CD14-positive monocyte (primary cell): ENCODE measurements around the gene TJP1. TPM values are rescaled to one million over a fixed set of nuclear protein-coding genes. Genes with fewer than 3 reads are reported as not detected.

Experiments
- DNase-seq, 3 donors: peaks; one replicate each; pipeline ENCODE4 v3.0.0-alpha.2; 2011 to 2022
- H2AFZ ChIP-seq: 2 replicates; pipeline ENCODE4 v1.6.0; 2012; ENCODE audit warnings: mild to moderate bottlenecking, low read depth, low read length, inconsistent platforms; ENCODE audit not compliant: insufficient read depth, poor library complexity, severe bottlenecking
- H3K27ac ChIP-seq, 2 donors: 1 replicate in 1 of 2; 2 replicates in 1 of 2; pipeline ENCODE4 v1.5.1; 2012 to 2013; ENCODE audit warnings: low read length in 2 of 2, control low read depth in 1 of 2, inconsistent platforms in 1 of 2, low read depth in 1 of 2, mild to moderate bottlenecking in 1 of 2
- H3K27me3 ChIP-seq, 2 donors: one replicate each; pipeline versions ENCODE4 v1.6.0 to v1.6.1; 2011 to 2013; ENCODE audit warnings: low read length in 2 of 2; ENCODE audit not compliant: control insufficient read depth in 2 of 2, insufficient read depth in 2 of 2
- H3K36me3 ChIP-seq, 2 donors: replicated peaks in 1 of 2; 1 replicate in 1 of 2; 2 replicates in 1 of 2; pipeline versions ENCODE4 v1.5.1 to v1.6.1; 2012 to 2013; ENCODE audit warnings: low read length in 2 of 2, control low read depth in 1 of 2, inconsistent platforms in 1 of 2, mild to moderate bottlenecking in 1 of 2; ENCODE audit not compliant: insufficient read depth in 2 of 2, control insufficient read depth in 1 of 2
- H3K4me1 ChIP-seq, 2 donors: 1 replicate in 1 of 2; 2 replicates in 1 of 2; pipeline versions ENCODE4 v1.5.1 to v1.6.1; 2012 to 2013; ENCODE audit warnings: low read length in 2 of 2, control low read depth in 1 of 2, inconsistent platforms in 1 of 2, mild to moderate bottlenecking in 1 of 2, moderate library complexity in 1 of 2; ENCODE audit not compliant: insufficient read depth in 2 of 2, control insufficient read depth in 1 of 2
- H3K4me2 ChIP-seq: replicated peaks from 2 replicates; pipeline ENCODE3; 2012; ENCODE audit warnings: low read length, moderate library complexity, mild to moderate bottlenecking; ENCODE audit not compliant: poor library complexity, severe bottlenecking; ENCODE audit errors: extremely low read depth
- H3K4me3 ChIP-seq, 3 experiments: fragments of 200-600 bp in 1 of 3; sonication (generic) in 1 of 3; replicated peaks in 1 of 3; 1 replicate in 2 of 3; 2 replicates in 1 of 3; pipeline ENCODE4 v1.5.1; 2011 to 2013; ENCODE audit warnings: low read length in 3 of 3, mild to moderate bottlenecking in 3 of 3, control low read depth in 2 of 3, low read depth in 2 of 3, inconsistent platforms in 1 of 3, moderate library complexity in 1 of 3
- H3K79me2 ChIP-seq: 2 replicates; pipeline ENCODE4 v1.6.0; 2012; ENCODE audit warnings: mild to moderate bottlenecking, control low read depth, inconsistent platforms, low read length, moderate library complexity; ENCODE audit not compliant: insufficient read depth
- H3K9ac ChIP-seq: 2 replicates; pipeline ENCODE4 v1.6.0; 2017; ENCODE audit warnings: low read length, mild to moderate bottlenecking; ENCODE audit not compliant: insufficient read depth, poor library complexity, severe bottlenecking
- H3K9me3 ChIP-seq, 2 donors: replicated peaks in 1 of 2; 1 replicate in 1 of 2; 2 replicates in 1 of 2; pipeline versions ENCODE4 v1.5.1 to v1.6.1; 2012 to 2013; ENCODE audit warnings: low read length in 2 of 2, control low read depth in 1 of 2; ENCODE audit not compliant: control insufficient read depth in 1 of 2, insufficient read depth in 1 of 2
- H4K20me1 ChIP-seq: 2 replicates; pipeline ENCODE4 v1.6.0; 2012; ENCODE audit warnings: mild to moderate bottlenecking, low read length, control low read depth, moderate library complexity; ENCODE audit not compliant: insufficient read depth
- H3K27ac Mint-ChIP-seq, 7 donors: one replicate each; pipeline ENCODE4 v1.8.0; 2020; ENCODE audit warnings: mild to moderate bottlenecking in 7 of 7, mixed read lengths in 7 of 7, moderate library complexity in 6 of 7, inconsistent platforms in 2 of 7
- H3K27me3 Mint-ChIP-seq, 3 donors: one replicate each; pipeline ENCODE4 v1.8.0; 2021 to 2022; ENCODE audit warnings: low read depth in 3 of 3, mild to moderate bottlenecking in 3 of 3, mixed read lengths in 3 of 3, moderate library complexity in 3 of 3, inconsistent platforms in 1 of 3
- H3K36me3 Mint-ChIP-seq, 2 donors: one replicate each; pipeline ENCODE4 v1.8.0; 2020; ENCODE audit warnings: mixed read lengths in 2 of 2, inconsistent platforms in 1 of 2, mild to moderate bottlenecking in 1 of 2
- H3K4me1 Mint-ChIP-seq: one replicate; pipeline ENCODE4 v1.8.0; 2020; ENCODE audit warnings: mild to moderate bottlenecking, mixed read lengths
- H3K4me3 Mint-ChIP-seq, 2 donors: one replicate each; pipeline ENCODE4 v1.8.0; 2020; ENCODE audit warnings: mild to moderate bottlenecking in 2 of 2, mixed read lengths in 2 of 2, moderate library complexity in 1 of 2
- H3K9me3 Mint-ChIP-seq, 7 donors: one replicate each; pipeline ENCODE4 v1.8.0; 2020 to 2022; ENCODE audit warnings: mixed read lengths in 7 of 7, mild to moderate bottlenecking in 6 of 7, moderate library complexity in 6 of 7, inconsistent platforms in 2 of 7
- CTCF ChIP-seq: fragments of 200-600 bp; IDR thresholded peaks from one replicate; pipeline ENCODE4 v1.8.0; 2022; ENCODE audit warnings: antibody characterized with exemption, mild to moderate bottlenecking
- WGBS: methylation state at CpG from one replicate; pipeline ENCODE4 v1.1.5; 2013; ENCODE audit warnings: missing lambda C conversion rate; ENCODE audit not compliant: insufficient coverage; 5-methylcytosine and 5-hydroxymethylcytosine counted together
- intact Hi-C, 2 donors: fragments of 100-400 bp; cut with micrococcal nuclease; formaldehyde crosslinking; loops; one replicate each; pipeline versions ENCODE4 v1.15.0 to v1.15.1; 2023
- polyA plus RNA-seq, 3 donors: library from polyadenylated mRNA; depleted of rRNA in 1 of 3; unstranded in 2 of 3; stranded (reverse) in 1 of 3; fragments of 300-500 nt in 2 of 3; fragments of >200 nt in 1 of 3; fragmentation: Illumina TruSeq in 2 of 3; gene quantifications; 1 replicate in 2 of 3; 2 replicates in 1 of 3; pipeline ENCODE4 v1.2.3, GENCODE V29; 2012 to 2021

TJP1 gene
- polyA plus RNA-seq, 3 donors = not detected

DNA sequence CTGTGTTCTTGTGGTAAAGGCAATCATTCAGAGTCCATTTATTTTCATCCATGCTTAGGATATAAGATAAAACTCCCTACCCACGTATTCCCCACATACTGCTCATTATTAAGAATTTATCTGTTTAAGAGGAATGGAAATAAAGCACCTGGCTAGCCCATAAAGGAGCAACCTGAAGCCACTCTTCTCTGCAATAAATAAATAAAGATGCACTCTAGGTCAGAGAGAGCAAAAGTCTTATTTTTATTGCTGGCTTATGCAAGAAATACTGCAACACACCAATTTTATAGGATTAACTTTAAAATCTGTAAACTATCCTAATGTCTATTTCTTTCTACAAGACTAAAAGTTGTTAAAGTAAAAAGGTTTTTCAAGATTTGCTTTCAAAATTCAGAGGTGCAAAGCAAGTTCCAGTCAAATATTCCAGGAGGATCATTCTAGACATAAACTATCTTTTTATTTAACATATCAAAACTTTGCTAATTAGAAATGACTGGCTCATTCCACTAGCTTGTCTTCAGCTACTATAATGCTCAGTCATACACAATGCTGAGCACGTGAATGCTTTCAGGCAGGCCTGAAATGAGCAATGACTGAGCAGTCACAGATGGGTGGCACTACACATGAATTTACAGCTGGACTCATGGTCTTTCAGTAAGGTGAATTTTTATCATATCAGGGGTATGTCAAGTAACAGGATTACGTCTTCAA lies 7.1 kb downstream of the TJP1 start:
- H3K9me3 Mint-ChIP-seq = peaks cover 4 to 28% (median 17%) of the 10 kb centered on the region in 7 donors
- Histone ChIP-seq H3K4me3 (no peak overlapping the region), H3K27me3 (peaks cover 38 to 80% of the 10 kb centered on the region in 2 donors), H3K4me2 (no peak overlapping the region), H3K27ac (no peak overlapping the region), H4K20me1 (no peaks in the 10 kb centered on the region), H3K9me3 (no peaks in the 10 kb centered on the region), H3K4me1 (no peaks in the 10 kb centered on the region), H3K79me2 (no peaks in the 10 kb centered on the region), H3K36me3 (no peaks in the 10 kb centered on the region), H3K9ac (no peak overlapping the region), H2AFZ (no peak overlapping the region)
- no peaks in the 10 kb centered on the region for H3K36me3 Mint-ChIP-seq
- DNase-seq = no peak
- H3K4me3 Mint-ChIP-seq = peak overlapping the region in 1 of 2 donors; percentile 8
- no peaks in the 10 kb centered on the region for H3K4me1 Mint-ChIP-seq
- peaks cover 51 to 63% (median 53%) of the 10 kb centered on the region in 3 donors for H3K27me3 Mint-ChIP-seq
- TF ChIP-seq CTCF = no peak
- no peak overlapping the region for H3K27ac Mint-ChIP-seq
- intact Hi-C loops = no loop called here
- WGBS = no CpG with 5 or more reads among the region's 3 CpGs

DNA sequence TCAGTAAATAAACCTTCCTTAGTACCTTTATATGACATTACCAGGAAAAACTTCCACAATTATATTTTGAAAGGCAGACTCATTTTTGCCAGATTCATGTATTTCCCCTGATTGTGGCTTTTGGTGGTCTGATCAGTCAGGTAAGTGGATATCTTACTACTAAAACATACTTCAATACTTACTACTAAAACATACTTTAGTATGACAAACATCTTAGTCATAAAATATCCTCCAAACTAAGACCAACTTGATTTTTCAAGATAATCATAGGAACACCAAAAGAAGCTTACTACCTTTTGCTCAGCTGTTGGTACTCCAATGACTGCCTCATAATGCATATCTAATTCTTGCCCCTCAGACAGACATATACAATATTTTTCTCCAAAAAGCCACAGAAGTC lies 9.3 kb downstream of the TJP1 start:
- H3K4me1 Mint-ChIP-seq = no peaks in the 10 kb centered on the region
- no peak overlapping the region for H3K4me3 ChIP-seq
- intact Hi-C loops = no loop called here
- no peaks in the 10 kb centered on the region for H3K36me3 Mint-ChIP-seq
- H3K9me3 ChIP-seq = no peaks in the 10 kb centered on the region
- TF ChIP-seq CTCF = no peak
- no peak overlapping the region for H3K4me3 Mint-ChIP-seq
- H3K27ac Mint-ChIP-seq = no peak overlapping the region
- DNase-seq = no peak
- H3K79me2 ChIP-seq = no peaks in the 10 kb centered on the region
- H3K27me3 ChIP-seq = peaks cover 27 to 62% of the 10 kb centered on the region in 2 donors
- no peak overlapping the region for H3K4me2 ChIP-seq
- peaks cover 4 to 15% (median 13%) of the 10 kb centered on the region in 7 donors for H3K9me3 Mint-ChIP-seq
- peaks cover 34 to 50% (median 35%) of the 10 kb centered on the region in 3 donors for H3K27me3 Mint-ChIP-seq
- H3K9ac ChIP-seq = no peak overlapping the region
- H3K4me1 ChIP-seq = no peaks in the 10 kb centered on the region
- H3K36me3 ChIP-seq = no peaks in the 10 kb centered on the region
- no peaks in the 10 kb centered on the region for H4K20me1 ChIP-seq
- no peak overlapping the region for H2AFZ ChIP-seq
- H3K27ac ChIP-seq = no peak overlapping the region
